WI38 (cell line): ENCODE data around the gene UBR7.

Experiments
- H3K4me3 ChIP-seq: 2 replicates; pipeline ENCODE4 v1.5.1; 2011; ENCODE audit warnings: low read depth, mild to moderate bottlenecking, control low read depth, low read length
- CTCF ChIP-seq: IDR thresholded peaks from 2 replicates; pipeline ENCODE4 v1.5.1; 2012; ENCODE audit warnings: low read depth, mild to moderate bottlenecking, control low read depth, low read length

Gene UBR7

DNA sequence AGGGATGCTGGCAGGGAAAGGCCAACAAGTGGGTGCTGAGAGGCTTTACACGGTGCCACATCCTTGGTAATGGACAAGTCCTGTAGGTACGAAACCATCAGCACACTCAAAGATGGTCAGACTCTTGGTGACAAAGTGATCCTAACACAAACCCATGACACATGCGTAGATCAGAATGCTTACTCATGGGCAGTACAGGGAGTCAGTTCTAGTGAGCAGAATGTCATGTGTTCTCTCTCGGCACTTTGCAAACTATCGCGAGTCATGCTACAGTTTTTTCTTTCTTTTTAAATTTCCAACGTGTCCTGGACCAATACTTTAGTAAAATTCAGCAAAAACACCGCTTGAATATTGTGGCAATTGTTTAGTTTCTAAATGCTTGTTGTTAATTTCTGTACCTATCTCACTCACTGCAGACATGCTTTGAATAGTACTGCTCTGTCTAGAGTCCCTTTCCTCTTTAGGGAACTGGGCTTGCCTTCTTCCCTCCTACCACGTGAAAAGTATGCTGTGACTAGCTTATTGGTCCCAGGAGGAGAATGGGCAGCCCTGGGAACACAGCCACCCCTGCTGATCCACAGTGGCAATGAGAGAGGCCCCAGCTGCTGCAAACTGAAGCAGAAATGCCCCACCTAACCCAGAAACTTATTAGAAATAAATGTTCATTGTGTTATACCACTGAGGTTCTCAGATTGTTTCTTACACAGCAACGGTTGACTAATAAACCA lies 62.4 kb downstream of the UBR7 start:
- no peak for TF ChIP-seq CTCF
- H3K4me3 ChIP-seq: peak overlapping the region; percentile 13; the same call in 1 of the 2 replicates

GRCh38 chr14:93271111-93271510 lies 64.1 kb downstream of the UBR7 start:
- no peak overlapping the region for H3K4me3 ChIP-seq
- no peak for TF ChIP-seq CTCF

DNA sequence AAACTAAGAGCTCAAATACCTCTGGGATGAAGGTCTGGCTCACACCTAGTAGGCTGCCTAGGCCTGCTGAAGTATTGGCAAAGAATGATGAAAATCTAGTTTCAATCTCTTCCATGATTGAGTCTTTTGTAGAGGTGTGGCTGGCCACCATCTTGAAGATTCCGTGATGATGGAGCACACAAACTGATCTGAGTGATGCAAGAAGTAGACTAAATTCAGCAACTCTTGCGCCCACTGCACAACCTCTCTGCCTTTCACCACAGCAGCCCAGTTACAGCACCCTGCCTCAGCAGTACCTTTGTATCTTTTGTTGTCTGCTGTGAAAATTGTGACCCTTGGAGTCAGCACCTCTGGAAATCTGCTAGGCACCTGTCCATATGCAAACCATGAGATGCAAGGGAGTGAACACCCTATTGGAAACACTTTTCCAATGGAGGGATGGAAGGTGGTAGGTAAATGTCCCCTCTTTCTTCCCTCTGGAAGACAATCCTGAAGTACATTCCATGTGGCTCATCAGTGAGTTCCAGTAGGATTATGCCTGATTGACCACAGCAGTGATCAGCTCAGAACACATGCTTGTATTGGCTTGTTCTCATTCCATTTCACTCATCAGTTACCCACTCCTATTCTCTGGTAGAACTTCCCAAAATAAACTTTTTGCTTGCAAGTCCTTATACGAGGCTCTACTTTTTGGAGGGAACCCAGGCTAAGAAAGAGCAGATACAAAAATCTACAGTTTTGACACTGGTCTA lies 67.2 kb downstream of the UBR7 start:
- no peak for TF ChIP-seq CTCF
- H3K4me3 ChIP-seq: no peak overlapping the region

GRCh38 chr14:93276031-93276716 lies 69.1 kb downstream of the UBR7 start:
- no peak for TF ChIP-seq CTCF

More at GRCh38 chr14:93276031-93276716, 69.1 kb downstream of the UBR7 start:
- H3K4me3 ChIP-seq: no peak overlapping the region
